H1 (cell line): ENCODE results near the gene MAP3K14. TPM values are rescaled to one million over a fixed set of nuclear protein-coding genes. Genes with fewer than 3 reads are reported as not detected.

Experiments
- CTCF ChIA-PET: fragments of 300-600 bp; sonication (Branson Sonifier 250); formaldehyde crosslinking; loops from one replicate; lab custom pipeline; 2021; ENCODE audit not compliant: partially characterized antibody; lab: Charles Lee
- POLR2A ChIA-PET: fragments of 300-600 bp; sonication (Branson Sonifier 250); formaldehyde crosslinking; loops from one replicate; lab custom pipeline; 2021; ENCODE audit warnings: inconsistent platforms; ENCODE audit not compliant: partially characterized antibody; lab: Charles Lee
- DNase-seq, 2 experiments: peaks; one replicate each; pipeline versions ENCODE4 v3.0.0 to v3.0.0-alpha.2; 2010 to 2022; ENCODE audit warnings: low spot score in 2 of 2, low read depth in 1 of 2, mixed read lengths in 1 of 2
- FAIRE-seq: peaks from 2 replicates; lab custom pipeline; 2011; peaks lifted over from hg19 to GRCh38; lab: Jason Lieb, UNC
- H2AFZ ChIP-seq: 2 replicates; pipeline ENCODE4 v1.8.1; 2012; ENCODE audit warnings: low read length, inconsistent platforms
- H2AK5ac ChIP-seq: 2 replicates; pipeline ENCODE4 v1.6.1; 2013; ENCODE audit warnings: low read depth, low read length
- H2BK120ac ChIP-seq: replicated peaks from 2 replicates; pipeline ENCODE3; 2013; ENCODE audit warnings: low read depth, low read length, inconsistent platforms
- H2BK12ac ChIP-seq: 2 replicates; pipeline ENCODE4 v1.6.1; 2013; ENCODE audit warnings: low read depth, low read length
- H2BK15ac ChIP-seq: 2 replicates; pipeline ENCODE4 v1.6.1; 2013; ENCODE audit warnings: low read length
- H2BK20ac ChIP-seq: 2 replicates; pipeline ENCODE4 v1.6.1; 2013; ENCODE audit warnings: low read length
- H2BK5ac ChIP-seq: 2 replicates; pipeline ENCODE4 v1.6.1; 2013; ENCODE audit warnings: low read depth, low read length
- H3K14ac ChIP-seq: 2 replicates; pipeline ENCODE4 v1.6.1; 2013; ENCODE audit warnings: inconsistent platforms; ENCODE audit not compliant: insufficient read length
- H3K18ac ChIP-seq: 2 replicates; pipeline ENCODE4 v1.6.1; 2013; ENCODE audit warnings: low read length; ENCODE audit errors: extremely low read depth
- H3K23ac ChIP-seq: 2 replicates; pipeline ENCODE4 v1.6.1; 2013; ENCODE audit warnings: inconsistent platforms; ENCODE audit not compliant: insufficient read length
- H3K23me2 ChIP-seq: 2 replicates; pipeline ENCODE4 v1.6.1; 2013; ENCODE audit warnings: low read depth, low read length
- H3K27ac ChIP-seq: 2 replicates; pipeline ENCODE4 v1.6.1; 2011; ENCODE audit warnings: low read depth, low read length, inconsistent platforms
- H3K27me3 ChIP-seq, 4 experiments: replicated peaks in 1 of 4; 1 replicate in 1 of 4; 2 replicates in 3 of 4; pipeline versions ENCODE4 v1.6.1 to v1.8.1; 2011 to 2013; ENCODE audit warnings: low read length in 3 of 4, mild to moderate bottlenecking in 3 of 4, inconsistent platforms in 2 of 4, mixed read lengths in 2 of 4, moderate library complexity in 1 of 4; ENCODE audit not compliant: control insufficient read depth in 3 of 4, insufficient read depth in 3 of 4; ENCODE audit errors: extremely low read depth in 1 of 4
- H3K36me3 ChIP-seq, 4 experiments: 2 replicates each; pipeline versions ENCODE4 v1.6.1 to v1.8.1; 2011 to 2013; ENCODE audit warnings: mild to moderate bottlenecking in 4 of 4, low read length in 3 of 4, moderate library complexity in 2 of 4, control low read depth in 1 of 4, inconsistent platforms in 1 of 4; ENCODE audit not compliant: insufficient read depth in 4 of 4, control insufficient read depth in 2 of 4
- H3K4ac ChIP-seq: replicated peaks from 2 replicates; pipeline ENCODE3; 2013; ENCODE audit warnings: low read length, low read depth, mixed read lengths, inconsistent platforms; ENCODE audit not compliant: insufficient read length
- H3K4me1 ChIP-seq, 4 experiments: replicated peaks in 1 of 4; 1 replicate in 1 of 4; 2 replicates in 3 of 4; pipeline versions ENCODE4 v1.6.1 to v1.8.1; 2011 to 2013; ENCODE audit warnings: low read length in 3 of 4, inconsistent platforms in 2 of 4, mixed read lengths in 1 of 4; ENCODE audit not compliant: insufficient read depth in 4 of 4, control insufficient read depth in 3 of 4
- H3K4me2 ChIP-seq, 2 experiments: 2 replicates each; pipeline versions ENCODE4 v1.6.1 to v1.8.1; 2011 to 2013; ENCODE audit warnings: low read depth in 2 of 2, low read length in 2 of 2, control low read depth in 1 of 2, inconsistent platforms in 1 of 2, mild to moderate bottlenecking in 1 of 2; ENCODE audit not compliant: insufficient read depth in 1 of 2
- H3K4me3 ChIP-seq, 4 experiments: fragments of 200-600, 300-600 bp in 1 of 4; sonication (generic), shearing (Covaris generic), sonication (Bioruptor Twin) in 1 of 4; 2 replicates each; pipeline versions ENCODE4 v1.5.1 to v1.8.1; 2011 to 2016; ENCODE audit warnings: low read length in 4 of 4, low read depth in 3 of 4, control low read depth in 2 of 4, inconsistent platforms in 2 of 4, mild to moderate bottlenecking in 2 of 4, mixed read lengths in 1 of 4, moderate library complexity in 1 of 4; ENCODE audit not compliant: insufficient read depth in 2 of 4; ENCODE audit errors: extremely low read depth in 1 of 4
- H3K56ac ChIP-seq: replicated peaks from 2 replicates; pipeline ENCODE3; 2013; ENCODE audit warnings: low read depth, mild to moderate bottlenecking, mixed read lengths, low read length, inconsistent platforms; ENCODE audit not compliant: insufficient read length
- H3K79me1 ChIP-seq: 2 replicates; pipeline ENCODE4 v1.6.1; 2013; ENCODE audit warnings: low read depth, low read length, control low read depth
- H3K79me2 ChIP-seq, 2 experiments: 2 replicates each; pipeline versions ENCODE4 v1.6.1 to v1.8.1; 2012 to 2013; ENCODE audit warnings: low read length in 2 of 2, mild to moderate bottlenecking in 2 of 2, inconsistent platforms in 1 of 2; ENCODE audit not compliant: insufficient read depth in 2 of 2, control insufficient read depth in 1 of 2
- H3K9ac ChIP-seq, 4 experiments: replicated peaks in 1 of 4; 1 replicate in 1 of 4; 2 replicates in 3 of 4; pipeline versions ENCODE4 v1.6.1 to v1.8.1; 2011 to 2013; ENCODE audit warnings: low read depth in 3 of 4, low read length in 3 of 4, control low read depth in 2 of 4, mild to moderate bottlenecking in 2 of 4, moderate library complexity in 2 of 4, inconsistent platforms in 1 of 4; ENCODE audit errors: extremely low read depth in 1 of 4
- H3K9me3 ChIP-seq, 2 experiments: 2 replicates each; pipeline versions ENCODE4 v1.6.1 to v1.8.1; 2012 to 2013; ENCODE audit warnings: mild to moderate bottlenecking in 2 of 2, moderate library complexity in 2 of 2, control low read depth in 1 of 2, inconsistent platforms in 1 of 2, low read depth in 1 of 2, low read length in 1 of 2, mixed read lengths in 1 of 2; ENCODE audit not compliant: insufficient read depth in 2 of 2
- H4K20me1 ChIP-seq, 2 experiments: replicated peaks in 1 of 2; 2 replicates each; pipeline versions ENCODE3 to v1.8.1; 2011 to 2013; ENCODE audit warnings: inconsistent platforms in 2 of 2, low read length in 2 of 2, mild to moderate bottlenecking in 1 of 2; ENCODE audit not compliant: insufficient read depth in 2 of 2, control insufficient read depth in 1 of 2
- H4K5ac ChIP-seq: 2 replicates; pipeline ENCODE4 v1.6.1; 2013; ENCODE audit warnings: low read length, low read depth, mixed read lengths, inconsistent platforms; ENCODE audit not compliant: insufficient read length
- H4K8ac ChIP-seq: 2 replicates; pipeline ENCODE4 v1.8.0; 2013; ENCODE audit warnings: mild to moderate bottlenecking, moderate library complexity, low read length, inconsistent platforms; ENCODE audit not compliant: insufficient read depth; ENCODE audit errors: extremely low read depth
- H4K91ac ChIP-seq: replicated peaks from 2 replicates; pipeline ENCODE3; 2013; ENCODE audit warnings: low read length, mixed read lengths, inconsistent platforms; ENCODE audit not compliant: insufficient read length
- FOSL1 ChIP-seq: IDR thresholded peaks from 2 replicates; pipeline ENCODE4 v1.6.1; 2011; ENCODE audit warnings: mild to moderate bottlenecking, low read depth, low read length, moderate library complexity; ENCODE audit not compliant: insufficient read depth
- KDM1A ChIP-seq: fragments of 200-600, 300-600 bp; sonication (generic); IDR thresholded peaks from 2 replicates; pipeline ENCODE4 v1.7.1; 2016; ENCODE audit warnings: mild to moderate bottlenecking, low read length, borderline replicate concordance
- WGBS, 2 experiments: shearing (Covaris generic) in 1 of 2; methylation state at CpG; one replicate each; pipeline versions ENCODE4 v1.1.6 to v1.1.7; 2013 to 2015; ENCODE audit warnings: low lambda C conversion rate in 2 of 2, mixed read lengths in 2 of 2, inconsistent platforms in 1 of 2, low coverage in 1 of 2, missing lambda C conversion rate in 1 of 2; ENCODE audit not compliant: insufficient replicate concordance in 2 of 2, insufficient coverage in 1 of 2, insufficient read length in 1 of 2; ENCODE audit errors: extremely low coverage in 1 of 2, missing lambda C conversion rate in 1 of 2; 5-methylcytosine and 5-hydroxymethylcytosine counted together
- polyA plus RNA-seq, 7 experiments: library from polyadenylated mRNA; depleted of rRNA in 3 of 7; stranded (reverse) in 5 of 7; unstranded in 2 of 7; fragments of >200 nt in 5 of 7; fragments of 200-250 nt in 2 of 7; gene quantifications; 1 replicate in 5 of 7; 2 replicates in 1 of 7; 4 replicates in 1 of 7; pipeline versions ENCODE4 v1.2.1 to v1.2.3, GENCODE V29; 2011 to 2013; ENCODE audit warnings: missing spikeins in 2 of 7, mixed read lengths in 2 of 7
- total RNA-seq: library from RNA; stranded (reverse); fragmentation: NEBNext Ultra II Directional; extraction: Animal tissue kit (Norgen Biotek cat#: 25700); gene quantifications from 2 replicates; pipeline ENCODE4 v1.2.1, GENCODE V29; 2021

Gene MAP3K14
- total and polyA plus RNA-seq, 2 of the 8 experiments (the other 6 are each of a cell fraction or from before 2014, with no cell fraction given): 5.2 to 6.1 TPM

GRCh38 chr17:45313421-45313771 lies 3.4 kb downstream of the MAP3K14 start:
- Histone ChIP-seq H2AFZ (no peak overlapping the region), H3K4ac (no peak overlapping the region), H2AK5ac (no peak overlapping the region), H3K23ac (no peak overlapping the region), H3K36me3 (no peaks in the 10 kb centered on the region), H2BK20ac (no peak overlapping the region), H3K4me3 (no peak overlapping the region)
- no peak for FAIRE-seq
- 95% methylated on average over 5 of the region's 5 CpGs; no CpG with 5 or more reads in 1 of the 2 experiments for WGBS, 2 experiments
- no peak for TF ChIP-seq KDM1A
- no peak for TF ChIP-seq FOSL1
- TF ChIP-seq, all 59 proteins: peak for 0
- Histone ChIP-seq H3K27ac (no peak overlapping the region), H3K18ac (no peak overlapping the region), H3K79me1 (peaks cover 11% of the 10 kb centered on the region; the same call in 1 of the 2 replicates), H3K9me3 (no peaks in the 10 kb centered on the region), H3K56ac (no peak overlapping the region), H2BK15ac (no peak overlapping the region), H4K91ac (no peak overlapping the region), H4K8ac (no peak overlapping the region), H3K4me2 (no peak overlapping the region), H2BK5ac (no peak overlapping the region), H4K5ac (no peak overlapping the region), H2BK12ac (no peak overlapping the region), H3K23me2 (peaks cover 7% of the 10 kb centered on the region; the same call in 1 of the 2 replicates), H3K79me2 (peaks cover 3 to 54% of the 10 kb centered on the region in 2 experiments; a peak in 3 of 4 replicates), H3K27me3 (no peaks in the 10 kb centered on the region; a peak in 1 of 7 replicates), H3K14ac (no peak overlapping the region), H3K9ac (no peak overlapping the region), H3K4me1 (peaks cover 2 to 7% (median 4%) of the 10 kb centered on the region in 4 experiments), H4K20me1 (peaks cover 0 to 7% of the 10 kb centered on the region in 2 experiments), H2BK120ac (no peak overlapping the region)
- POLR2A ChIA-PET: interaction anchor here (1.3 kb wide), 1 partner anchor 36 kb away, joined by 3 read pairs; no protein-coding TSS in a partner anchor
- CTCF ChIA-PET: interaction anchor here (1.1 to 7.4 kb wide), 8 partner anchors 14 to 81 kb away, joined by 3 to 47 read pairs (median 4); no protein-coding TSS in a partner anchor
- no peak for DNase-seq
